ENCODE results near the gene APLF. TPM values are rescaled to one million over a fixed set of nuclear protein-coding genes. Genes with fewer than 3 reads are reported as not detected.
A peak's percentile ranks its signal among the peaks of the same experiment; 100 is the strongest.

The APLF gene
- total and polyA plus RNA-seq, 2 experiments from 2014 or later = 1.5 to 5.0 TPM

DNA sequence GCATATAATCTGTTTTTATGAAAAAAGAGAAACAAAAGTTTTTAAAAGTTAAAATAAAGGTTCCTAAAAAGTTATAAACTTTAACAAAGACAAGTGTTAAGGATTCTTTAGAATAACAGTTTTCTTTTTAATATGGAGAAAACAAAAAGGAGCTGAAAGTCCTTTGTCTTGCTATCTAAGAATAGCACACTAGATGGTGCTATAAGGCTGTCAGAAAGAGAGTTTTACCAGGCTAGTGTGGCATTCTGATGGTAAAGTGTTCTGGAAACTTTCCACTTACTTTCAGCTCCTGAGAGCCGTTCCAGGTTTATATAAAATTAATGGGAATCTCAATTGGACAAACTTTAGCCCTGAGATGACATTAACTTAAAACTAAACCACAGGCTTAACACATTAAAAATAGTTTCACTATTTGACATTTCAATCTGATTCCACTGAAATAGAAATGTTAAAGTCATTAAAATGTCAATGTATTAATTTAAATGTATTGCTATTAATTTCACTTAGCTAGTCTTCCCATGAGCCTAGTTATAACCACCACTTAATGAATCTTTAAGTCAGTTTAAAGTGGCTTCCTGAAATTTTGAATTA is 4.0 kb upstream of the APLF start:
- Histone ChIP-seq H3K4me2 (peak overlapping the region; percentile 27), H3K9me3 (ENCODE audit: low read depth) (no peaks in the 10 kb centered on the region), H4K20me1 (ENCODE audit: insufficient read depth, poor library complexity, severe bottlenecking) (no peaks in the 10 kb centered on the region), H2AFZ (no peak overlapping the region), H3K27me3 (no peaks in the 10 kb centered on the region), H3K36me3 (replicated peaks; ENCODE audit: insufficient read depth, low read depth) (no peaks in the 10 kb centered on the region), H3K79me2 (peaks cover 6% of the 10 kb centered on the region), H3K27ac (no peak overlapping the region), H3K9me2 (replicated peaks; ENCODE audit: insufficient read depth) (no peaks in the 10 kb centered on the region), H3K4me3 (no peak overlapping the region), H3K4me1 (ENCODE audit: insufficient read depth) (peaks cover 10% of the 10 kb centered on the region)
- 14% methylated on average over 1 of the region's 1 CpG for WGBS (ENCODE audit: low lambda C conversion rate, missing lambda C conversion rate)
- TF ChIP-seq, protein P1, sequence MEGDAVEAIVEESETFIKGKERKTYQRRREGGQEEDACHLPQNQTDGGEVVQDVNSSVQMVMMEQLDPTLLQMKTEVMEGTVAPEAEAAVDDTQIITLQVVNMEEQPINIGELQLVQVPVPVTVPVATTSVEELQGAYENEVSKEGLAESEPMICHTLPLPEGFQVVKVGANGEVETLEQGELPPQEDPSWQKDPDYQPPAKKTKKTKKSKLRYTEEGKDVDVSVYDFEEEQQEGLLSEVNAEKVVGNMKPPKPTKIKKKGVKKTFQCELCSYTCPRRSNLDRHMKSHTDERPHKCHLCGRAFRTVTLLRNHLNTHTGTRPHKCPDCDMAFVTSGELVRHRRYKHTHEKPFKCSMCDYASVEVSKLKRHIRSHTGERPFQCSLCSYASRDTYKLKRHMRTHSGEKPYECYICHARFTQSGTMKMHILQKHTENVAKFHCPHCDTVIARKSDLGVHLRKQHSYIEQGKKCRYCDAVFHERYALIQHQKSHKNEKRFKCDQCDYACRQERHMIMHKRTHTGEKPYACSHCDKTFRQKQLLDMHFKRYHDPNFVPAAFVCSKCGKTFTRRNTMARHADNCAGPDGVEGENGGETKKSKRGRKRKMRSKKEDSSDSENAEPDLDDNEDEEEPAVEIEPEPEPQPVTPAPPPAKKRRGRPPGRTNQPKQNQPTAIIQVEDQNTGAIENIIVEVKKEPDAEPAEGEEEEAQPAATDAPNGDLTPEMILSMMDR (IDR thresholded peaks at IDR 0.05; ENCODE audit: poor library complexity) = peak; percentile 89
- TF ChIP-seq EZH2phosphoT487 (IDR thresholded peaks at IDR 0.05; ENCODE audit: low read depth, severe bottlenecking, unreplicated experiment) (no peak), EZH2 (IDR thresholded peaks at IDR 0.05; ENCODE audit: borderline replicate concordance) (no peak)
- DNase-seq (ENCODE audit: low spot score) = peak; percentile 73

- H3K36me3 ChIP-seq (replicated peaks; ENCODE audit: insufficient read depth, low read depth) = no peaks in the 10 kb centered on the region
- H3K4me2 ChIP-seq = no peak overlapping the region
- TF ChIP-seq, protein P1 (IDR thresholded peaks at IDR 0.05; ENCODE audit: poor library complexity) = no peak
- TF ChIP-seq EZH2 (IDR thresholded peaks at IDR 0.05; ENCODE audit: borderline replicate concordance) (no peak), EZH2phosphoT487 (IDR thresholded peaks at IDR 0.05; ENCODE audit: low read depth, severe bottlenecking, unreplicated experiment) (no peak)
- no peaks in the 10 kb centered on the region for H3K9me2 ChIP-seq (replicated peaks; ENCODE audit: insufficient read depth)
- H4K20me1 ChIP-seq (ENCODE audit: insufficient read depth, poor library complexity, severe bottlenecking) = no peaks in the 10 kb centered on the region
- H3K27ac ChIP-seq = no peak overlapping the region
- H3K9me3 ChIP-seq (ENCODE audit: low read depth) = no peaks in the 10 kb centered on the region
- H3K4me3 ChIP-seq = no peak overlapping the region
- WGBS (ENCODE audit: low lambda C conversion rate, missing lambda C conversion rate) = 89% methylated on average over 5 of the region's 5 CpGs
- DNase-seq (ENCODE audit: low spot score) = no peak
- H3K79me2 ChIP-seq = peaks cover 10% of the 10 kb centered on the region
- H3K4me1 ChIP-seq (ENCODE audit: insufficient read depth) = peaks cover 9% of the 10 kb centered on the region
- no peak overlapping the region for H2AFZ ChIP-seq
- no peaks in the 10 kb centered on the region for H3K27me3 ChIP-seq
Observed at GRCh38 chr2:68464651-68465050, 2.7 kb upstream of the APLF start.

DNA sequence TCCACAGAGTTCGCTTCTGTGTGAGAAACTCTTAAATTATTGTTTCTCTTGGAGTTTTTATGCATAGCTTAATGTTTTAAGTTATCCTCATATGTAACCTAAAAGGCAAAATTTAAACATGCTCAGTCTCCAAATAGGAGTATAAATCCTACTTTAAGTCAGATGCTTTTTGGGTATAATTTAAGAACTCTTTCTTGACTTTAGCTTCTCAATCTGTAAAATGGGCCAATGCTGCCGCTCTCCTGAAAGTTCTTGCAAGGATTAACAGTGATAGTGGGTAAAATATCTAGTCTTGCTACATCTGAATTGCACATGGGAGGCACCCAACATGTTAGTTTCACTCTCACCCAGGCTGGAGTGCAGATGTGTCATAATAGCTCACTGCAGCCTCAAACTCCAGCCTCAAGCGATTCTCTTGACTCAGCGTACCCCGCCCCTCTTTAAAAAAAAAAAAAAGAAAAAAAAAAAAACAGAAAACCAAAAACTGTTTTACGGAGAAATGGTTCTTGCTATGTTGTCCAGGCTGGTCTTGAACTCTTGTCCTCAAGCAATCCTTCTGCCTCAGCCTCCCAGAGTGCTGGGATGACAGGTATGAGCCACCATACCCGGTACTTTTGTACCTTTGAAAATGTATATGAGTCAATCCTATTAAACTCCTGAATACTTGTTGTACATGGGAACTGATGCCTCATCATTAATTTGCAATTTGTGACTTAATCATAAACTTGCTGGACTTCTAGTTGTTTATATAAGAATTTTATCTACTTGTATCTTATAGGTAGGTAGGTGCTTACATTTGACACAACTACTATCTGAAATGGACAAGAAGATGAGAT is 2.1 kb upstream of the APLF start:
- WGBS (ENCODE audit: low lambda C conversion rate, missing lambda C conversion rate) = 97% methylated on average over 7 of the region's 7 CpGs
- no peak overlapping the region for H2AFZ ChIP-seq
- no peak overlapping the region for H3K4me3 ChIP-seq
- no peaks in the 10 kb centered on the region for H3K36me3 ChIP-seq (replicated peaks; ENCODE audit: insufficient read depth, low read depth)
- H3K27me3 ChIP-seq = no peaks in the 10 kb centered on the region
- DNase-seq (ENCODE audit: low spot score) = no peak
- H3K27ac ChIP-seq = no peak overlapping the region
- no peaks in the 10 kb centered on the region for H4K20me1 ChIP-seq (ENCODE audit: insufficient read depth, poor library complexity, severe bottlenecking)
- no peak for TF ChIP-seq EZH2phosphoT487 (IDR thresholded peaks at IDR 0.05; ENCODE audit: low read depth, severe bottlenecking, unreplicated experiment)
- TF ChIP-seq EZH2 (IDR thresholded peaks at IDR 0.05; ENCODE audit: borderline replicate concordance) = no peak
- TF ChIP-seq, protein P1 (IDR thresholded peaks at IDR 0.05; ENCODE audit: poor library complexity) = no peak
- peaks cover 9% of the 10 kb centered on the region for H3K4me1 ChIP-seq (ENCODE audit: insufficient read depth)
- H3K4me2 ChIP-seq = peak overlapping the region; percentile 89
- H3K9me2 ChIP-seq (replicated peaks; ENCODE audit: insufficient read depth) = no peaks in the 10 kb centered on the region
- H3K9me3 ChIP-seq (ENCODE audit: low read depth) = no peaks in the 10 kb centered on the region
- peaks cover 10% of the 10 kb centered on the region for H3K79me2 ChIP-seq
